Activated gamma-delta T cell (primary cell): ENCODE data around the gene SPACDR.
"Not testable (repeated sequence)": the region's sequence is repeated elsewhere in the genome, so short reads cannot be mapped to it uniquely, and the experiment has no call there.

Source experiments
- DNase-seq: peaks from one replicate; lab custom pipeline; 2025; lab: John Stamatoyannopoulos, UW
- total RNA-seq, 2 donors: gene quantifications; one replicate each; lab custom pipeline; 2026; lab: John Stamatoyannopoulos, UW

SPACDR gene, protein sequence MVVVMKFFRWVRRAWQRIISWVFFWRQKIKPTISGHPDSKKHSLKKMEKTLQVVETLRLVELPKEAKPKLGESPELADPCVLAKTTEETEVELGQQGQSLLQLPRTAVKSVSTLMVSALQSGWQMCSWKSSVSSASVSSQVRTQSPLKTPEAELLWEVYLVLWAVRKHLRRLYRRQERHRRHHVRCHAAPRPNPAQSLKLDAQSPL
- total RNA-seq, result 0.31 to 0.51 reads per million in 2 donors

DNA sequence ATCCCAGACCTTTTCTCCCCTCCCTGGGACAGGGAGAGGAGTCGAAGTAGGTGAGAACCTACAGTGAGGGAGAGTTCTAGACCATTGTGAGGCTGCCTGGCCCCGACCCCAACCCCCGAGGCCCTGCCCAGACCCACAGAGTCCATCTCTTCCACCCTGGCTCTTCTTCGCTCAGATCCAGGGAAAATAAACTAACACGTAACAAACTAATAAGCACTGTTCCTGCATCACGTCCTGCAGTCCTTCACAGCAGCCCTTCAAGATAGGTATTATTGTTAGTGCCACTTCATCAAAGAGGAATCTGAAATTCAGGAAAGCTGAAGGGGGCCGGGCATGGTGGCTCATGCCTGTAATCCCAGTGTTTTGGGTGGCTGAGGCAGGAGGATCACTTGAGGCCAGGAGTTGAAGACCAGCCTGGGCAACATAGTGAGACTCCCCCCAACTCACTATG, at the start of gene SPACDR:
Gene SPACDR (minus strand): TSS at position 51 of the 451 bp plus-strand sequence. CDS start 235 bp downstream, outside the sequence.
- no peak for DNase-seq

DNA sequence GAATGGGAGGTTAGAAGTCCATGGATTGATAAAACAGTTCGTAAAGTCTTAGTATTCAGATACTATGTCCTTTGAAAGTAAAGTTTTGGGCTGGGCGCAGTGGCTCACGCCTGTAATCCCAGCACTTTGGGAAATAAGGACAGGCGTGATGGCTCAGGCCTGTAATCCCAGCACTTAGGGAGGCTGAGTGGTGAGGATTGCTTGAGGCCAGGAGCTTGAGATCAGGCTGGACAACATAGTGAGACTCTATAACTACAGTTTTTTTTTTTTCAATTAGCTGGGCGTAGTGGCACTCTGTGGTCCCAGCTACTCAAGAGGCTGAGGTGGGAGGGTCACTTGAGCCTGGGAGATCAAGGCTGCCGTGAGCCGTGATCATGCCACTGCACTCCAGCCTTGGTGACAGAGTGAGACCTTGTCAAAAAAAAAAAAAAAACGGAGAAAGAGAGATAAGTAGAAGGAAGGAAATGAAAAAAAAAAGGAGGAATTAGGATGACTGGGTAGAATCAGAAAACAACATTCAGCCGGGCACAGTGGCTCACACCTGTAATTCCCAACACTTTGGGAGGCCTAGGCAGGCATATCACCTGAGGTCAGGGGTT, 49.3 kb upstream of the SPACDR start:
- no peak for DNase-seq

DNA sequence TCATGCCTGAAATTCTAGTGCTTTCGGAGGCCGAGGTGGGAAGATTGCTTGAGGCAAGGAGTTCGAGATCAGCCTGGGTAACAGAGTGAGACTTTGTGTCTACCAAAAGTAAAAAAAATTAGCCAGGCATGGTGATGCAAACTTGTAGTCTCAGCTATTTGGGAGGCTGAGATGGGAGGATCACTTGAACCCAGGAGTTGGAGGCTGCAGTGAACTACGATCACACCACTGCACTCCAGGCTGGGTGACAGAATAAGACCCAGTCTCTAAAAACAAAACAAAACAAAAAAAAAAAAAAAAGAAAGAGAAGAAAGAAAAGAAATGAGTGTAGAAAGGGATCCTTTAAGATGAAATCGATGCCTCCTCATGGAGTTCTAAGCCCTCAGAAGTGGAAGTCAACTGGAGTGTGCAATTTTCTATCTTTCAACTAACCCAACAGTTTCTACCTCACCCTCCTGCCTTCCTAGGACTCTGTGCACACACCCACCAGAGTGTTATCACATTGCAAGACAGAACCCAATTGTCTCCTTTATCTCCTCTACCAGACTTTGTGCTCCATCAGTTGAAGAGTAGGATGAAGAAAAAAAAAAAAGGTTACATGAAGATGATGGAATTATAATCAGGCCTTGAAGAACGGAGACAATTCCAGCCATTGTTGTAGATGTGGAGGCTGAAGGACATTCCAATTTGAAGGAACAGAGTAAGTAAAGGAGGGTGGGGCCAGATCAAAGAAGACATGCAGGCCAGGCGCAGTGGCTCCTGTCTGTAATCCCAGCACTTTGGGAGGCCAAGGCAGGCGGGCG, 46.6 kb upstream of the SPACDR start:
- DNase-seq, result no peak

DNA sequence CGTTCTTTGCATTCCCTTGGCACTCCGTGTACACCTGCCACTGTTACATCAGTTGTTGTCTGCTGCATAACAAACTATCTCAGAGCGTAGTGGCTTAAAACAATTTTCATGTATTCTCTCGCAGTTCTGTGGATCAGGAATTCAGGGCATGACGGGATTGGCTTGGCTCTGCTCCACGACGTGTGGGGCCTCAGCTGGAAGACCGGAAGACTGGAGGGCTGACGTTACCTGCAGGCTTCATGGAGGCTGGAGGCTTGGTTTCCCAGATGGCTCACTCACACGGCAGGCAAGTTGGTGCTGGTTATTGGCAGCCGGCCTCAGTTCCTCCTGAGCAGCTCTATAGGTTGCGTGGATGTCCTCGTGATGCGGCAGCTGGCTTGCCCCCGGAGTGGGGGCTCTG, 45.2 kb upstream of the SPACDR start:
- DNase-seq, result no peak

DNA sequence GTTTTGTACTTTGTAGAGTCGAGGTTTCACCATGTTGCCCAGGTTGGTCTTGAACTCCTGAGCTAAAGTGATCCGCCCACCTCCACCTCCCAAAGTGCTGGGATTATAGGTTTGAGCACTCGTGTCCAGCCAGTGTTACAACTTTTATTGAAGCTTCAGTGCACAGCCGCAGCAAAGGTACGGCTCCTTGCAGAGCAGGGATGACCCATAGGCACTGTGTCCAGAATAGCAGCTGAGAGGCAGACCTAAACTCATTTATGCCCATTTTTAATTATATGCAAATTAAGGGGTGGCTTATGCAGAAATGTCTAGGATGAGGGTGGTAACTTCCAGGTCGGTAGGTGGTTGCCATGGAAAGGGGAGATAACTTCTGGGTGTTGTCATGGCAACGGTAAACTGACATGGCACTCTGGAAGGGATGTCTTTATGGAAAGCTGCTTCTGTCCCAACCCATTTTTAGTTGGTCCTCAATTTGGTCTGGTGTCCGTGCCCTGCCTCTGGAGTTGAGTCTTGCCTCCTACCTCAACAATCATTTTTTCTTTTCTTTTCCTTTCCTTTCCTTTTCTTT, 42.4 kb upstream of the SPACDR start:
- no peak for DNase-seq

DNA sequence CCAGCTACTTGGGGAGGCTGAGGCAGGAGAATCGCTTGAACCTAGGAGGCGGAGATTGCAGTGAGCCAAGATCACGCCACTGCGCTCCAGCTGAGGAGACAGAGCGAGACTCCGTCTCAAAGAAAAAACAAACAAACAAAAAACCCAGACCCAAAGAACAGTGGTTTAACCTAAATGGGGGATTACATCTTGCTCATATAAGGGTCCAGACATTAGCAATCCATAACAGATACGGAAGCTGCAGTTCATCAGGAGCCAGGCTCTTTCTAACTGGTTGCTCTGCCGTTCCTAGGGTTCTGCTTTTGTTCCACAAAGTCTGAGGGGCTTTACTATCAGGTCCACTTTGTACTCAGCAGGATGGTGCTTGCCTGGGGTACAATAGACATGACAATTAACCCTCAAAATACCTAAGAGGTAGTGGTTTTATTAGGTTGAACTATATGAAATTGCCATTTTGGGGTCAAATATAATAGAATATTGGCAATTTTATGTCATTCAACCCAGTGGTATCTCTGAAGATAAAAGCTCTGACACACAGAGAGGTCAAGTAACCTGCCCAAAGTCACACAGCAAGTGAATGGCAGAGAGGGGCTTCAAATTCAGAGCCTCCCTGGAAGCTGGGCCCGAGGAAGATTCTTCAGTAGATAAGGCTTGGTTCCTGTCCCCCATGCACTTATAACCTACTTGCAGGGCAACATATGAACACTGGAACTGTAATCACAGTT, 41.0 kb upstream of the SPACDR start:
- DNase-seq, result no peak

DNA sequence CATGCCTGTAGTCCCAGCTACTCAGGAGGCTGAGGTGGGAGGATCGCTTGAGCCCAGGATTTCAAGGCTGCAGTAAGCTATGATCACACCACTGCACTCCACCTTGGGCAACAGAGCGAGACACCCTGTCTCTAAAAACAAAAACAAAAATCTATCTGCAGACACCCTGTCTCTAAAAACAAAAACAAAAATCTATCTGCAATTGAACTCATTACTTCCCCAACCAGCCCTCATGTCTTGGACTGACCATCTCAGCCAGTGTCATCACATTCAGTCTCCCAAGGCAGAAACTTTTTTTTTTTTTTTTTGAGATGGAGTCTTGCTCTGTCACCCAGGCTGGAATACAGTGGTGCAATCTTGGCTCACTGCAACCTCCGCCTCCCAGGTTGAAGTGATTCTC, 40.0 kb upstream of the SPACDR start:
- not testable (repeated sequence) for DNase-seq

DNA sequence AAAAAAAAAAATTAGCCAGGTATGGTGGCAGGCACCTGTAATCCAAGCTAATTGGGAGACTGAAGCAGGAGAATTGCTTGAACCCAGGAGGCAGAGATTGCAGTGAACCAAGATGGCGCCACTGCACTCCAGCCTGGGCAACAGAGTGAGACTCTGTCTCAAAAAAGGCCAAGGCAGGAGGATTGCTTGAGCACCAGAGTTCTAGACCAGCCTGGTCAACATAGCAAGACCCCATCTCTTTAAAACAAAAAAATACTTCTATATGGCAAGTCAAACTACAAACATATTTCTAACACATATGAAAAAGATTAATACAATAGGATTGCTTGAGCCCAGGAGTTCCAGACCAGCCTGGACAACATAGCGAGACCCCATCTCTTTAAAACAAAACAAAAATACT, 36.7 kb upstream of the SPACDR start:
- DNase-seq, result not testable (repeated sequence)

DNA sequence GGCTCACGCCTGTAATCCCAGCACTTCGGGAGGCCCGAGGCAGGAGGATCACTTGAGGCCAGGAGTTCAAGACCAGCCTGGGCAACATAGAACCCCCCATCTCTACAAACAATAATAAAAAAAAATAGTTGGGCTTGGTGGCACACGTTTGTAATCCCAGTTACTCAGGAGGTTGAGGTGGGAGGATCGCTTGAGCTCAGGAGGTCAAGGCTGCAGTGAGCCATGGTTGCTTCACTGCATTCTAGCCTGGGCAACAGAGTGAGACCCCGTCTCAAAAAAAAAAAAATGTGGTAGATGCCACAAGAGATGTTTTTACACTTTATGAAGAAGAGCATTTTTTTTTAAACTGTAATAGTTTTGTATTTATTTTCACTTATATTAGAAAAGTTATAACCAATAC, 32.4 kb upstream of the SPACDR start:
- DNase-seq, result no peak

DNA sequence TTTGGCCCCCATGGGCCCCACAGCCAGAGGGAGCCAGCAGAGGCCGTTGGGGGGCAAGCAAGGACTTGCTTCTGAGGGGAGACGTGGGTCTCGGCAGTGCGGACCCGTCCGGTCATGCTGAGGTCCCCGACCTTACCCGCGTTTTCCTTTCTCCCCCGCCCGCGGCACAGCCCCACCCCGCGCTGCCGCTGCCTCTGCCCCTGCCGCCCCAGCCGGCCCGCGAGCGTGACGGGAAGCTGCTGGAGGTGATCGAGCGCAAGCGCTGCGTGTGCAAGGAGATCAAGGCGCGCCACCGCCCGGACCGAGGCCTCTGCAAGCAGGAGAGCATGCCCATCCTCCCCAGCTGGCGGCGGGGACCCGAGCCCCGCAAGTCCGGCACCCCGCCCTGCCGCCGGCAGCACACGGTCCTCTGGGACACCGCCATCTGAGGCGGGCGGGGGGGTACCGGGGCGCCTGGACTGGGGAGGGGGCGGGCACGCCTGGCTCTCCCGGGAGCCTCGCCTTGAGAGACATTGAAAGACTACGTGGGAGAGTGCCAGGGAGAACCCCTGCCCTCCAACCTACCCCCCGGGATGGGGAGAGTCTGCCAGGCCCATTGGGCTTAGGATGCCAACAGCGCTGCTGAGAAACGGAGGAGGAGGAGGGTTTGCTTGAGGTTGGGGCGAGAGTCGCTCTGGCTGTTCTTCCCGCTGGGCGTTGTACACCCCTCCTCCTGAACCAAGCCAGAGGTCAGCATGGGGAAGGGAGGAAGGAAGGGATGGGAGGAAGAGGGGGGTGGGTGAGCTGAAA, 29.6 kb upstream of the SPACDR start:
- peak; percentile 36 for DNase-seq

DNA sequence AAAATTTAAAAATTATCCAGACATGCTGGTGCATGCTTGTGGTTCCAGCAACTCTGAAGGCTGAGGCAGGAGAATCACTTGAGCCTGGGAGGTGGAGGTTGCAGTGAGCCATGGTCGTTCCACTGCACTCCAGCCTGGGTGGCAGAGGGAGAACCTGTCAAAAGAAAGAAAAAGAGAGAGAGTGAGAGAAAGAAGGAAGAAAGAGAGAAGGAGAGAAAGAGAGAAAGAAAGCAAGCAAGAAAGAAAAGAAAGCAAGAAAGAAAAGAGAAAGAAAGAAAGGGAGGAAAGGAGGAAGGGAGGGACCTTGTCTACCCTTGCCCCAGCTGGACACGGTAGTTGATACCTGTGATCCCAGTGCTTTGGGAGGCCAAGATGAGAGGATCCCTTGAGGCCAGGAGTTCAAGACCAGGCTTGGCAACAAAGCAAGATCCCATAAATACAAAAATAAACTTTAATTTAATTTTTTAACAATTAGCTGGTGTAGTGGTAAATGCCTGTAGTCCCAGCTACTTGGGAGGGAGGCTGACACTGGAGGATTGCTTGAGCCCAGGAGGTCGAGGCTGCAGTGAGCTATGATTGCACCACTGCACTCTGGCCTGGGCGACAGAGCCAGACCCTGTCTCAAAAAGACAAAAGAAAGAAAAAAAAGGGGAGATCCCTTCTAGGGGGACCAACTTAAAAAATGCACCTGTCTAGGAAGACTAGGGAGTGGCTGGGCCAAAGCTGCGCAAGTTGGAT, 28.8 kb upstream of the SPACDR start:
- no peak for DNase-seq

DNA sequence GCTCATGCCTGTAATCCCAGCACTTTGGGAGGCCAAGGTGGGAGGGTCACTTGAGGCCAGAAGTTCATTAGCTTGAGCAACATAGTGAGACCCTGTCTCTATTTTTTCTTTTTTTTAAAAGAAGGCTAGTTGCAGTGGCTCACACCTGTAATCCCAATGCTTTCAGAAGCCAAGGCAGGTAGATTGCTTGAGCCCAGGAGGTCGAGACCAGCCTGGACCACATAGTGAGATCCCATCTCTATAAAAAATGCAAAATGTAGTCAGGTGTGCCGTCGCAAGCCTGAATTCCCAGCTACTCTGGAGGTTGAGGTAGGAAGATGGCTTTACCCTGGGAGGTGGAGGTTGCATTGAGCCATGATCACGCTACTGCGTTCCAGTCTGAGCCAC, 27.1 kb upstream of the SPACDR start:
- DNase-seq, result no peak

DNA sequence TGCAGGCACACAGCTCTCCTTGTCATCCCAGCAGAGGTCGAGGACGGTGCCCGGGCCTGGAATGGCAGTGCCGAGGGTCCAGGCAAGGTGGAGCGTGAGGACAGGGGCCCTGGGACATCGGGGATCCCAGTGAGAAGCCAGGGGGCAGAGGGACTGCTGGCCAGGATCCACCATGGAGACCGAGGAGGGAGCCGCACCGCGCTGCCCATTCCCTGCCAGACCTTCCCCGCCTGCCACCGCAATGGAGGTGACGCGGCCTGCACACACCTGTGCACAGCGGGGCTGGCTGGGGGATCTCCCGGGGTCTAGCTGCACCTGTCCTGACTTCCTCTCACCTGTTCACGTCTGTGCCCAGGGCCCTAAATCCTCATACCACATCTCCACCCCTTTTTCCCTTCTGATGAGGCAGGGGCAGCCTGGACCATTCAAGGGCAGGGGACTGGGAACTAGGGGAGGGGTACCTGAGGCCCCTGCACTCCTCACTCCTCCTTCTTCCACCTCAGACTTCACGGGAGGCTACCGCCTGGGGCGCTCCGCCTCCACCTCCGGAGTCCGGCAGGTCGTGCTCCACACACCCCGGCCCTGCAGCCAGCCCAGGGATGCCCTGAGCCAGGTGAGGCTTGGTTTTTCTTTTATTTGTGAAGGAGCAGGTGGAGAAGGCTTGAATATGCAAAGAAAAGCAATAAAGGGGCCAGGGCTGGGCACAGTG, 26.6 kb upstream of the SPACDR start:
- no peak for DNase-seq

DNA sequence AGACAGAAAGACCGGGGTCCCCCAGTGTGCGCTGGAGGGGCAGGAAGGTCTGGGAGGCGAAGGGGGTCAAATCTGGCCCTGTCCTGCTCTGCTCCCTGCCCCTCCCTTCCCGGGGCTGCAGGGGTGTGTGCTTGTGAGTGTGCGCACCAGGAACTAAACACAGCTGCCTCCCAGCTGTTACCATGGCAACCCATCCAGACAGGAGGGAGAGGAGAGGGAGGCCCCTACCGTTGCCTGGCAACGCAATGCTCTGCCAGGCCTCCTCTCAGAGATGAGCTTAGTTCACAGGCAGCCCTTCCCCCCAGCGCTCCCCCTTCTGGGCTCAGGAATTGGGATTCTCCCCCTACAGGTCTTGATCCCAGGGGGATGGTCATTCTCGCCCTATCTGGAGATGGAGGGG, 25.8 kb upstream of the SPACDR start:
- no peak for DNase-seq

DNA sequence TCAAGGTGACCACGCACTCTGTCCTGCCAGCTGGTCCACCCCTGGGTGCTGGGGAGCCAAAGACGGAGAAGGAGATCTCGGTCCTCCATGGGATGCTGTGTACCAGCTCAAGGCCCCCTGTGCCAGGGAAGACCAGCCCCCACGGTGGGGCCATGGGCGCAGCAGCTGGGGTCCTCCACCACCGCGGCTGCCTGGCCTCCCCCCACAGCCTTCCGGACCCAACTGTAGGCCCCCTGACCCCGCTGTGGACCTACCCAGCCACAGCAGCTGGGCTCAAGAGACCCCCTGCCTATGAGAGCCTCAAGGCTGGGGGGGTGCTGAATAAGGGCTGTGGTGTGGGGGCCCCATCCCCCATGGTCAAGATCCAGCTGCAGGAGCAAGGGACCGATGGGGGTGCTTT, 25.1 kb upstream of the SPACDR start:
- DNase-seq, result no peak

DNA sequence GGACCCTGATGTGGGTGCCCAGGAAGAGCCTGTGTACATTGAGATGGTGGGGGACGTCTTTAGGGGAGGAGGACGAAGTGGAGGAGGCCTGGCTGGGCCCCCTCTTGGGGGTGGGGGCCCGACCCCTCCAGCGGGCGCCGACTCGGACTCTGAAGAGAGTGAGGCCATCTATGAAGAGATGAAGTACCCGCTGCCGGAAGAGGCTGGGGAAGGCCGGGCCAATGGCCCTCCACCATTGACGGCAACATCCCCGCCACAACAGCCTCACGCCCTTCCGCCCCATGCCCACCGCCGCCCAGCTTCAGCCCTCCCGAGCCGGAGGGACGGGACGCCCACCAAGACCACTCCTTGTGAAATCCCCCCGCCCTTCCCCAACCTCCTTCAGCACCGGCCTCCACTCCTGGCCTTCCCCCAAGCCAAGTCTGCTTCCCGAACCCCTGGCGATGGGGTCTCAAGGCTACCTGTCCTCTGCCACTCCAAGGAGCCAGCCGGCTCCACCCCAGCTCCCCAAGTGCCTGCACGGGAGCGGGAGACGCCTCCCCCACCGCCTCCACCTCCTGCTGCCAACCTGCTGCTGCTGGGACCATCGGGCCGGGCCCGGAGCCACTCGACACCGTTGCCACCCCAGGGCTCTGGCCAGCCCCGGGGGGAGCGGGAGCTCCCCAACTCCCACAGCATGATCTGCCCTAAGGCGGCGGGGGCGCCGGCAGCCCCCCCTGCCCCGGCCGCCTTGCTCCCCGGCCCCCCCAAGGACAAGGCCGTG, 24.5 kb upstream of the SPACDR start:
- DNase-seq, result no peak

DNA sequence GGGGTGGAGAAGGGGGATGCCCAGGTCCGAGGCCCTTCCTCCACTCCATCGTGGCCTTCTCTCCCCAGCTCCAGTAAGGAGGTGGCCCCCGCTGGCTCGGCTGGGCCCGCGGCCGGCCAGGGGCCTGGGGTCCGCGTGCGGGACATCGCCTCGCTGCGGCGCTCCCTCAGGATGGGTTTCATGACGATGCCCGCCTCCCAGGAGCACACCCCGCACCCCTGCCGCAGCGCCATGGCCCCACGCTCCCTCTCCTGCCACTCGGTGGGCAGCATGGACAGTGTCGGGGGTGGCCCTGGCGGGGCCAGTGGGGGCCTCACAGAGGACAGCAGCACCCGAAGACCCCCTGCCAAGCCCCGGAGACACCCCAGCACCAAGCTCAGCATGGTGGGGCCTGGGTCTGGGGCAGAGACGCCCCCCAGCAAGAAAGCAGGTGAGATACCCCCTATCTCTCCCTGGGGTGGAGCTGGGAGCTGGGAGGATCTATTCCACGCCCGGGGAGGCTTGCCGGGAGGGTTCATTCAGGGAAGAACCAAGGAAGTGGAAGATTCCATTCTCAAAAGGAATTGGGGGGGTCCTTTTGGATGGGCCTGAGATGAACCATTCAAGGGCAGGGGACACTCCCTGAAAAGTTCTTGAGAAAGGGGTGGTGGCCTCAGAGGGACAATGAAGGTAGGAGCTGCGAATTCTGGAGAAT, 22.8 kb upstream of the SPACDR start:
- DNase-seq, result no peak

DNA sequence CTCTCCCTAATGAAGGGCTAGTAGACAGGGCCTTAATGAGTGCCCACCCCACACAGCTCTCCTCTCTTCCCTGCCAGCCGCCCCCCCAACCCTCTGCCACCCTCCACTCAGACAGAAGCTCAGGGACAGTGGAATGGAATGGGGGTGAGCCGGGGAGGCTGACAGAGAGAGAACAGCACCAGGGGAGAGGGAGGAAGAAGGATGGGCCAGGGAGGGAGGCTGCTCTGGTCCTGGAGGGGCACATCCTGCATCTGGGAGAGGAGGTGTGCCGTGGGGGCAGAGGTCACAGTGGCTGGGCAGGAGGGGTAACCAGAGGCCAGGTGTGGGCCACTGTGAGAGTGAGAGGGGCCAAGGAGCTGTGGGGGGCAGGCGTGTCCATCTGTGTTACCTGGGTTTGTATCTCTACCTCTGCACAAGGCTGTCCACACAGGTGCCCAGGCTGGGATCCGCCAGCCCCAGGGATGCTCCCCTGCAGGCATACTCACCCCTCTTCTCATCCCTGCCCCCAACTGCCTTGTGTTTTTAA, 22.1 kb upstream of the SPACDR start:
- no peak for DNase-seq
